OCI-LY1 (cell line): ENCODE results near the gene FTO.

Experiments used
- CTCF ChIP-seq: fragments of 200-600 bp; sonication (generic), shearing (Covaris generic); IDR thresholded peaks from 2 replicates; pipeline ENCODE4 v1.5.1; 2017; ENCODE audit warnings: mild to moderate bottlenecking, antibody characterized with exemption, low read length, moderate library complexity, mixed read lengths
- EZH2 ChIP-seq: fragments of 200-600 bp; sonication (generic), shearing (Covaris generic); IDR thresholded peaks from 2 replicates; pipeline ENCODE4 v1.8.0; 2017; ENCODE audit warnings: borderline replicate concordance, mixed run types, mild to moderate bottlenecking, antibody characterized with exemption, low read length, moderate library complexity, mixed read lengths

DNA sequence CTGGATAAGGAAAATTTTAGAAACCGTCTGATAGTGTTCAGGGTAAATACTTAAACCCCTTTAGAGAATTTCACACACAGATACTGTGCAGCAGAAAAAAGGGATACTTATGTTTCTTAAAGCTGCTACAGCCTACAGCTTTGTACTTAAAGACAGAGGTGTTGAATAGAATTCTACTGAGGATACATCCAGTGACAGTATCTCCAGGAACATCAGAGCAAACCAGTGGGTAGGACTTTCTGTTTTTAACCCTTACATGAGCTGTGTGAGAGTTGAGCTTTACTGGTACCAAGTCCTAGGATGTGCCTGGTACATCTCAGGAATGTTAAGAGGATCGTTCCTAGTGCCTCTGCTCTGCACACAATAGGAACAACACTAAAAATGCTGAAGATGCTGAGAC, 191.5 kb downstream of the FTO start:
- TF ChIP-seq CTCF (no peak), EZH2 (no peak)
